GM18508 (cell line): Measurements from ENCODE around the gene PRXL2A.

Experiments
- ATAC-seq: cut with Tn5 transposase; IDR thresholded peaks from one replicate; pipeline ENCODE4 v1.9.1; 2021; ENCODE audit warnings: moderate number of reproducible peaks; ENCODE audit not compliant: insufficient read depth, unreplicated experiment

Gene PRXL2A

DNA sequence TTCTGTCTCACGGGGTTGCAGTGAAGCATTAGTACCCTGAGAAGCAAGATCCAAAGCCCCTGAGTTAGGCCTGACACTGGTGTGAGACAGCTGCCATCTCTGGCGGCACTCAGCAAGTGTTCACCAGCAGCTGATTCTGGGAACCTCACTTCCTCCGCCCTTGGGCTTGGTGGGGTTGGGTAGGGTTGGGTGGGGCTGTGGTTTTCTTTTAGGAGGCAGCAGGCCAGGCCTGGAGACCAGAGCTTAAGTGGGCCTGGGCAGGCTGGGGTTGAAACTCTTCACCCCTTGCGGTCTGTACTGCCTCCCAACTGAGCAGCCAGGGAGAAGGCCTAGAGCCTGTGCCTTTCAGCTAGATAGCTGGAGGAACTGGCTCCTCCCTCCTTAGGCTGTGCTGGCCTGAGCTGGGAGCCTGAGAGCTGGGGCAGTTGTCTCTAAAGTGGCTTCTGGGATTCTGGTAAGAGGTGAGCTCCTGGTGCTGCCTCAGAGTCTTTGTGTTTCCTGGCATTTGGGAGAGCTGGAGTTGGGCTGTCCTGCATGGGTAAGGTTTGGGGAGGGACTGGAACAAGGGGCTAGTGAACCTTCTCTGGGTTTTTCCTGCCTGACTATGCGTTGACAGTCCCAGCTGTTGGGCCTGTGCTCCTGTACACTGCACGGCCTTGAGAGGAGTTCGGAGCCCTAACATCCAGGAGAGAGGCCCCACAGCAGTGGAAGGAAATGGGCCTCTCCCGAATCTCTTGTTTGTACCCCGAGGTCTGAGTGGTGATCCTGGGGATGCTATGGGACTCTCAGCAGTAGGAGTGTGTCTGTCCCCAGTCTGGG is 50.9 kb downstream of the PRXL2A start:
- peak; percentile 36 for ATAC-seq

- ATAC-seq, result no peak
These were observed 52.3 kb downstream of the PRXL2A start for GRCh38 chr10:80460399-80461207.

DNA sequence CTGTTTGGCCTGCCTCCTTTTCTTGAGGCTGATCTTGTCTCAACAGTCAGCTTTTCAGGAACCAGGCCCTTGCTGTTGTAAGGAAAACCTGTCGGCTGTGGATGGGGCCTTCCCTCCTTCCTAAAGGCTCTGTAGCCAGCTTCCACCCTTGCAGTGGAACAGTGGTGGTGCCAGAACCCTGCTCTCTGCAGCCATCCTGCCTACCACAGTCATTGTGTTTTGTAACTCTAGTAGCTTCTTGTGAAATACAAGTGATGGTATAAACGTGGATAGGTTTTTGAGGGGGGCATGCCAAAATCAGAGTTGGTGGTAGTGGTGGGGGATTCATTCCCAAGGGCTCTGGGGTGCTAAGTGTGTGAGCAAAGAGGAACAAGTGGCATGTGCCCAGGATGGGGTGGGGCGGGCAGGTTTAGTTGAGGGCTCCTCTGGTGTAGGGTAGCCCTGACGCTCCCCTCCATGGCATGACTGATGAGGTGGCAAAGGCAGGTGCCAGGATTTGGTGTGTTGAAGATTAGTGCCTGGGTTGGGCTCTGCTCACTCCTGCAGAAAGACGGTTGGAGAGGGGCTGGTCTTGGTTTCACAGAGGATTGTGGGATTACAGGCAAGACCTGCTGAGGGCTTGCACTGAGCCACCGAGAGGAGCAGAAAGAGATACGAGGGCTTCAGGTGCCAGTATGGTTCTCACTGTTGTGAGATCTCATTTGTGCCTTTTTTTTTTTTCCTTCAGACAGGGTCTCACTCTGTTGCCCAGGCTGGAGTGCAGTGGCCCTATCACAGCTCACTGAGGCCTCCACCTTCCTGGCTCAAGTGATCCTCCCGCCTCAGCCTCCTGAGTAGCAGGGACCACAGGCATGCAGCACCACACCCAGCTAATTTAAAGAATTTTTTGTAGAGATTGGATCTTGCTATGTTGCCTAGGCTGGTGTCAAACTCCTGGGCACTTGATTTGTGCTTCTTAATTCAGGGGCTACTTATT is 53.1 kb downstream of the PRXL2A start:
- ATAC-seq, result no peak

- no peak for ATAC-seq
These were observed 54.1 kb downstream of the PRXL2A start for GRCh38 chr10:80462299-80462980.

DNA sequence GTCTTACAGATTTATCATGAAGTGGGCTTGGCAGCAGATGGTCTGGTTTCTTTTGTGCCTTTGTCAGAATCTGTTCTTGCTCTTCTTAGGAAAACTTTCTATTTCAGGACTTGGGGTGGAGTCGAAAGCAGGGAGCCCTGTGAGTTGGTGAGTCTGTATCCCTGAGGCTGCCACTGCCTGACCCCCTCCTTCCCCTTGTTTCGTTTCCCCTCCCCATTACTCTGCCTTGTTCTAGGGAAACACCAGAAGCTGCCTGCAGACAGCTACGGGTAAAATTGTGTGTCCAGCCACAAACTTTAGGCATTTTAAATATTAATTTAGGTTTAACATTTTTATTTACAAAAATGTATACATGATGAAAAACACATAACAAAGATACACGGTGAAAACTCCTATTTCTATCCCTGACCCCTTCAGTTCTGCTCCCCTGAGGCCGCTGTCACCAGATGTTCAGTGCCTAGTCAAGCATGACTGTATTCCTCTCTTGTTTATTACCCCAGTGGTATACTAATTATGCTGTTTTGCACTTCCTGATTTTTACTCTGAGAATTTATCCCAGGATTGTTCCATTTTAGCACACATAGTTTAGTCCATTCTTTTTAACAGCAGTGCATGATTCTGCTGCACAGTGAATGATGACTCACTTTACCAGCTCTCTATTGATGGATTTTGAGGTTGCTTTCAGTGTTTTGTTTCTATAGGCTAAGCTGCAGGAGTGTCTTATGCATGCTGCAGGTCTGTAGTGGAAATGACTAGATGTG is 54.8 kb downstream of the PRXL2A start:
- ATAC-seq, result no peak

- ATAC-seq, result no peak
These were observed 55.5 kb downstream of the PRXL2A start for GRCh38 chr10:80463868-80464267.

- ATAC-seq, result no peak
These were observed 56.5 kb downstream of the PRXL2A start for GRCh38 chr10:80464557-80465450.

DNA sequence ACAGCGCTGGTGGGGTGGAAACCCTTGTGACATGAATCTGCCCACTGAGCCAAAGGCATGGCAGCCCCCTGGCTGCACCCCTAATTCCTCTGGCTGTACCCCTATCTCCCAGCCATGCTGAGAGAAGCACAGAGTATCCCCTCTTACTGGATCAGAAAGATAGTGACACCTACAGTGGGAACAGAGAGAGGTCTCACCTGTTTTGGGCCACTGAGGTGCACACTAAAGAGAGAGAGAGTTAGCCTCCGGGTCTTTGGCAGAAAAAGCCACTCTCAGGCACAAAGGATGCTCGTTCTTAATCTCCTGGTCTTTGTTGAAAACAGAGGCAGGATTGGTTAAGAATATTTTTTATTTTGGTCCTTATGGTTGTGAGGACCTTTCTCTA is 57.1 kb downstream of the PRXL2A start:
- no peak for ATAC-seq

DNA sequence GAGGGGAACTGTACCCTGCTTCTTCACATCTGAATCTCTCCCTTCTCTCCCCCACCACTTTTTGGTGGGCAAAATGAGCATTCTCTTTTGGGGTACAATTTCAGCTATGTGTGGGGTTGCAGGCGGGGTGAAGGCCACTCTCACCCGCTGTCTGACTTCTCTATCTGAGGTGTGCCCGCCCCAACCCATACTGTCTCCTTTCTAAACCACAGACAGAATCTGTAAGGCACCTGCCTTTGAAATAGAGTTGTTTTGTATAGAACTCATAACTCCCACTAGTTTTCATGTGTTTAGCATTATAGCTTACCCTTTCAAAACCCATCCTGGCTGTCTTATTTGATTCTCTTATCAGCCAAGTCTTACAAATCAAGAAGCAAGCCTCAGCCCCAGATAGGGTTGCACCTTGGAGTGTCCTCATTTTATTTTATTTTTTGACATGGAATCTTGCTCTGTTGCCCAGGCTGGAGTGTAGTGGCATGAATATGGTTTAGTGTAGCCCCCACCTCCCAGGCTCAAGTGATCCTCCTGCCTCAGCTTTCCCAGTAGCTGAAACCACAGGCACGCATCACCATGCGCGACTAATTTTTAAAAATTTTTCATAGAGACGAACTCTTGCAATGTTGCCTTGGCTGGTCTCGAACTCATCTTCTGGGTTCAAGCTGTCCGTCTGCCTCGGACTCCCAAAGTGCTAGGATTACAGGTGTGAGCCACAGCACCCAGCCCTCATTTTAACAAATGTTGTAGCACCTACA is 57.7 kb downstream of the PRXL2A start:
- no peak for ATAC-seq

GRCh38 chr10:80466724-80467326 is 58.5 kb downstream of the PRXL2A start:
- no peak for ATAC-seq

- ATAC-seq, result no peak
These were observed 59.7 kb downstream of the PRXL2A start for GRCh38 chr10:80468002-80468401.

DNA sequence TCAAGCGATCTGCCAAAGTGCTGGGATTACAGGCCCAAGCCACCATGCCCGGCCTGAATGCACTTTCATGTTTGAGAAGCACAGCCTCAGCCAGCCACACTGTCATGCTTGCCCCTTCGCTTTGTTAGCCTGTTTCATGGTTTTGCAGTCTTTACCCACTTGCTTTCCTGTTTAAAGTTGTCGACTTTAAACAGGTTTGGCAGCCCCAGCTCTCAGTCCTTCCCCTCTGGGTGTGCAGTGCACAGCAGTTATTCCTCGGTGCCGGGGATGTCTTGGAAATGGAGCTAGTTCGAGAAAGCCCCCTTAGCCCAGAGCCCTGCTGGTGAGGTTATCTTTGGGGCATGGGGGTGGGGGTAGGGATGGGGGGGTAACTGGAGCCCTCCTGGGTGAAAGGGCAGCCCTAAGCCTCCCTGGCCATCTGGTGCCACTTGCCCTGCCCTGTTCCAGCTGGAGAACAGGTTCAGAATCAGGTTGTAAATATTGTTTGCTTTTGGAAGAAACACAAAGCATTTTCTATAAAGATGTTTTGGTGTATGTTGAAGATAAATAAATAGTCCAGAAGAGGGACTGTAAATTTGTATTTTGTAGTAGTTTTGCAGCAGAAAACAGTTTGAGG is 60.6 kb downstream of the PRXL2A start:
- no peak for ATAC-seq

DNA sequence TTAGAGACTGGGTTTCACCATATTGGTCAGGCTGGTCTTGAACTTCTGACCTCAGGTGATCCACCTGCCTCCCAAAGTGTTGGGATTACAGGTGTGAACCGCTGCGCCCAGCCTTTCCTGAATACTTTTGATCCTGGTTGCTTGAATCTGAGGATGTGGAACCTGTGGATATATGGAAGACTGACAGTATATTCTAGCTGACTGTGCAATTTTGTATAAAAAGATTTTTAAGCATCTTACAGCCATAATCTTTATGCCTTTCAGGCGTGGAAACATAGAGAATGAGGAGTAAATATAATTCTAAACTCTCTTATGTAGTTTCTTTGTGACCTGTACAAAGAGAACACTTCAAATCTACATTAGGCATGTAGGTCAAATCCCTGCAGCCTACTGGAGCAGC is 61.9 kb downstream of the PRXL2A start:
- ATAC-seq, result no peak

- ATAC-seq, result no peak
These were observed 62.6 kb downstream of the PRXL2A start for GRCh38 chr10:80471001-80471400.

DNA sequence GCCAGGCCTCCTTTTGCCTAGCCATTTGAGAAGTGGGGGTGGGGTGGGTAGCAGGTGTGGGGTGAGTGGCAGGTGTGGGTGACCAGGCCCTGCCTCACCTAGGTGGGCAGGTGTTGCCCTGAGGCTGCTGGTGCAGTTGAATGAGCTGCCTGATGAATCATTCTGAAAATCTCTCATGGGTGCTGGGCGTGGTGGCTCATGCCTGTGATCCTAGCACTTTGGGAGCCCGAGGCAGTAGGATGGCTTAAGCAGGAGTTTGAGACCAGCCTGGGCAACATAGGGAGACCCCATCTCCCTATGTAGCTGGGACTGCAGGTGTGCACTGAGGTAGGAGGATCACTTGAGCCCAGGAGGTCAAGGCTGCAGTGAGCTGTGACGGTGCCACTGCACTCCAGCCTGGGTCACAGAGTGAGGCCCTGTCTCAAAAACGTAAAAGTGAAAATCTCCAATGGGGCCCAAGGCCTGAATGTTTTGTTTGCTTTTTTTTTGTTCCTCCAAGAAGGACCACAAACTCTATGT is 63.4 kb downstream of the PRXL2A start:
- ATAC-seq, result peak; percentile 44
